Measurements from ENCODE around the gene C2CD2.

C2CD2 gene

GRCh38 chr21:41929248-41929647 lies 24.6 kb downstream of the C2CD2 start:
- DNase-seq, result no peak

GRCh38 chr21:41928621-41929220 lies 25.1 kb downstream of the C2CD2 start:
- DNase-seq, result no peak

GRCh38 chr21:41927727-41928409 lies 25.9 kb downstream of the C2CD2 start:
- DNase-seq, result no peak

GRCh38 chr21:41926807-41927171 lies 27.0 kb downstream of the C2CD2 start:
- no peak for DNase-seq

GRCh38 chr21:41926117-41926806 lies 27.6 kb downstream of the C2CD2 start:
- no peak for DNase-seq

GRCh38 chr21:41925767-41926116 lies 28.1 kb downstream of the C2CD2 start:
- DNase-seq, result no peak

GRCh38 chr21:41924368-41924754 lies 29.5 kb downstream of the C2CD2 start:
- DNase-seq, result no peak

- no peak for DNase-seq
Observed at GRCh38 chr21:41923631-41924367, 30.0 kb downstream of the C2CD2 start.

- DNase-seq, result no peak
Observed at GRCh38 chr21:41923186-41923585, 30.6 kb downstream of the C2CD2 start.

- DNase-seq, result no peak
Observed at GRCh38 chr21:41921021-41921420, 32.8 kb downstream of the C2CD2 start.

- DNase-seq, result no peak
Observed at GRCh38 chr21:41920476-41920875, 33.3 kb downstream of the C2CD2 start.

GRCh38 chr21:41919666-41920398 lies 34.0 kb downstream of the C2CD2 start:
- DNase-seq, result no peak

- DNase-seq, result no peak
Observed at GRCh38 chr21:41918561-41919358, 35.1 kb downstream of the C2CD2 start.

- no peak for DNase-seq
Observed at GRCh38 chr21:41917531-41917930, 36.3 kb downstream of the C2CD2 start.

GRCh38 chr21:41916888-41917433 lies 36.9 kb downstream of the C2CD2 start:
- no peak for DNase-seq

GRCh38 chr21:41914965-41915364 lies 38.9 kb downstream of the C2CD2 start:
- no peak for DNase-seq

GRCh38 chr21:41914358-41914757 lies 39.5 kb downstream of the C2CD2 start:
- DNase-seq, result no peak

GRCh38 chr21:41913230-41913629 lies 40.6 kb downstream of the C2CD2 start:
- DNase-seq, result no peak

- no peak for DNase-seq
Observed at GRCh38 chr21:41908829-41909228, 45.0 kb downstream of the C2CD2 start.

GRCh38 chr21:41907496-41908258 lies 46.1 kb downstream of the C2CD2 start:
- DNase-seq, result no peak

- DNase-seq, result no peak
Observed at GRCh38 chr21:41906770-41907169, 47.0 kb downstream of the C2CD2 start.
